ENCODE data around the gene TMEM107. TPM values are rescaled to one million over a fixed set of nuclear protein-coding genes. Genes with fewer than 3 reads are reported as not detected.

The TMEM107 gene
- total RNA-seq, 1 experiment from 2014 or later = 30.1 TPM

DNA sequence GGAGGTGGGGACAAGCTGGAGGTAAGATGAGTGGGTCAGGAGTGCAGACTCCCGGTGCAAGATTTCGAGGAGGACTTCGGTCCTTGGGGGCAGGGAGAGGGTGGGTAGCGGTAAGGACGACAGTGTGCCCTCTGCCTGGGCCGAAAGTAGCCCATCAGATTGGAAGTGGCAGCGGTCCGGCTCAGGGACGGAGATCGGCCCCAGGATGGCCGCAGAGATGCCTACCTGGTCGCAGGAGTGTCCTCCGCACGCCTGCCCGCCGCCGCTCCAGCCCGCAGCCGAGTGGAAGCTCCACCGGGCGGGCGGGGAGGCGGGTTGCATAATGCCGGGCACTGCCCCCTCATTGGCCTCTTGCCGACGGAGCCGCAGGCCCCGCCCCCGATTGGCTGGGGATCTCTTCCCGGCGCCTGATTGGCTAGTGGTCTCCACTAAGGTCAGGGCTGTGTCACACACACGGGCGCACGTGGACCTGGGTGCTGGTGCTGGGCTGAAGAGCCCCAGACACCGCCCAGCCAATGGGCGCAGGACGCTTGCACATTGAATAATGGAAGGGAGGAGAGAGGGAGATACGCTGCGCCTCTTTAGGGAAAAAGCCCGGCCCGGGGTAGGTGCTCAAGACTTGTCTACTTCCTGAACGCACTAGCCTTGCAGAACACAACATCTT, 23.9 kb downstream of the TMEM107 start, which contains the start of gene PER1 (continued):
- TF ChIP-seq RAD21 (IDR thresholded peaks at IDR 0.05; ENCODE audit: low read depth) = no peak
- no peak for TF ChIP-seq SRF (IDR thresholded peaks at IDR 0.05; ENCODE audit: low read depth)
- peak; percentile 77 for TF ChIP-seq SP1 (IDR thresholded peaks at IDR 0.05; ENCODE audit: low read depth)
- TF ChIP-seq ELF1 (IDR thresholded peaks at IDR 0.05; ENCODE audit: borderline replicate concordance, low read depth) = no peak

DNA sequence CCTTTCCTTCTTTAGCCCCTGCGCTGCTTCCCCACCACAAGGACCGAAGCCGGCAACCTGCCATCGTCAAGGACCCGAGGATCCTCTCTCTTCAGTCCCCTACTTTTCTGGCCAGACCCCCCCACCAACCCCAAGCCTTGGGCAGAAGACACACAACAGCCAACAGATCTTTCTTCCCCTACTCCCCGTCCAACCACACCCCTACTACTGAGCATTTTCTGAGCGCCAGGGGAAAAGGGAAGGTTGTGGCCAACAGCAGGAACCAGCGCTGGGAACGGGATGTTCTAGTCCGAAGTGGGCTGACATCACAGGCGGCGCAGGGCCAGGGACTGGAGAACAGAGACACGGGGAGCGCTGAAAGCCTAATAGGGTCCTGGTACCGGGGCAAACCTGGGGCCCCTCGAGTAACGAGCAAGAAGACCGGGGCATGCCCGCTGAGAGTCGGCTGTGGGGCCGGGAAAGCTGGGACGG, 24.5 kb downstream of the TMEM107 start:
- peak overlapping the region; percentile 99 for H3K9ac ChIP-seq (ENCODE audit: low read length)
- ATAC-seq (no peak), DNase-seq (ENCODE audit: low read depth, low spot score) (no peak)
- TF ChIP-seq, protein P1, sequence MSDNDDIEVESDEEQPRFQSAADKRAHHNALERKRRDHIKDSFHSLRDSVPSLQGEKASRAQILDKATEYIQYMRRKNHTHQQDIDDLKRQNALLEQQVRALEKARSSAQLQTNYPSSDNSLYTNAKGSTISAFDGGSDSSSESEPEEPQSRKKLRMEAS (IDR thresholded peaks at IDR 0.05) = no peak
- no peak for TF ChIP-seq CBX3 (IDR thresholded peaks at IDR 0.05; ENCODE audit: low read depth)
- no peak for TF ChIP-seq CEBPB (IDR thresholded peaks at IDR 0.05; ENCODE audit: low read depth)
- TF ChIP-seq EZH2phosphoT487 (IDR thresholded peaks at IDR 0.05; ENCODE audit: borderline replicate concordance) = no peak
- TF ChIP-seq SRF (IDR thresholded peaks at IDR 0.05; ENCODE audit: low read depth) = no peak
- no peak for TF ChIP-seq ZNF274 (IDR thresholded peaks at IDR 0.05; ENCODE audit: low read depth, low read length)
- no peak for TF ChIP-seq ELF1 (IDR thresholded peaks at IDR 0.05; ENCODE audit: borderline replicate concordance, low read depth)
- TF ChIP-seq JUND (IDR thresholded peaks at IDR 0.05) = no peak
- no peak for TF ChIP-seq TCF7L2 (IDR thresholded peaks at IDR 0.05; ENCODE audit: borderline replicate concordance, extremely low read depth, insufficient read depth, insufficient read length)
- TF ChIP-seq SIN3A (IDR thresholded peaks at IDR 0.05; ENCODE audit: low read depth) = no peak
- H3K9me2 ChIP-seq (ENCODE audit: insufficient read depth) = no peaks in the 10 kb centered on the region
- peaks cover 31 to 38% of the 10 kb centered on the region in 2 experiments for H3K36me3 ChIP-seq (ENCODE audit: control insufficient read depth in 1 of 2, insufficient read depth in 2 of 2, low read length in 2 of 2)
- H3K27me3 ChIP-seq (ENCODE audit: insufficient read depth, low read length) = no peaks in the 10 kb centered on the region
- ChIA-PET POLR2A (interaction anchor here (0.6 to 1.6 kb wide), 8 partner anchors 8 to 67 kb away, joined by 3 to 8 read pairs (median 4); partner anchors contain the start of gene BORCS6), RAD21 (ENCODE audit: low non-redundant PET in 1 of 2, low total read pairs in 2 of 2, uncharacterized antibody in 2 of 2, unreplicated experiment in 2 of 2) (no interaction called here), CTCF (interaction anchor here (0.6 to 1.0 kb wide), 2 partner anchors 10 to 50 kb away, joined by 4 read pairs; no protein-coding TSS in a partner anchor)
- H3K27ac ChIP-seq (ENCODE audit: low read depth, low read length) = peak overlapping the region; percentile 77
- no peaks in the 10 kb centered on the region for H4K20me1 ChIP-seq (ENCODE audit: insufficient read depth)
- peaks cover 36 to 57% of the 10 kb centered on the region in 2 experiments for H3K4me1 ChIP-seq (ENCODE audit: control insufficient read depth in 1 of 2, insufficient read depth in 2 of 2, low read length in 2 of 2)
- H3K9me3 ChIP-seq (ENCODE audit: control insufficient read depth in 1 of 2, insufficient read depth in 1 of 2, low read depth in 1 of 2, low read length in 2 of 2) = no peaks in the 10 kb centered on the region
- TSS peak; percentile 5 for BruUV-seq (replicated peaks)
- H2AFZ ChIP-seq (ENCODE audit: low read depth, low read length, poor library complexity, severe bottlenecking) = no peak overlapping the region
- peaks cover 57% of the 10 kb centered on the region for H3K79me2 ChIP-seq (ENCODE audit: insufficient read depth, low read length)
- intact Hi-C loops (cut with micrococcal nuclease) = loop anchor here (1.0 kb wide), 1 partner anchor 12 kb away; no protein-coding TSS in a partner anchor
- peak overlapping the region; percentile 85 to 91 for H3K4me3 ChIP-seq (replicated peaks in 1 of 2; ENCODE audit: low read depth in 1 of 2, low read length in 2 of 2)
- peak overlapping the region; percentile 100 for H3K4me2 ChIP-seq (ENCODE audit: low read length)
